Epithelial cell of proximal tubule (primary cell): ENCODE results near the gene RERE. TPM values are rescaled to one million over a fixed set of nuclear protein-coding genes. Genes with fewer than 3 reads are reported as not detected.
A peak's percentile ranks its signal among the peaks of the same experiment; 100 is the strongest.

Experiments used
- DNase-seq: peaks from one replicate; pipeline ENCODE4 v3.0.0-alpha.2; 2011; ENCODE audit warnings: low read depth
- H3K4me3 ChIP-seq: 2 replicates; pipeline ENCODE4 v1.5.1; 2011; ENCODE audit warnings: low read depth, mild to moderate bottlenecking, low read length
- total RNA-seq: library from RNA; depleted of rRNA; stranded (reverse); fragments of >200 nt; gene quantifications from 2 replicates; pipeline ENCODE4 v1.2.3, GENCODE V29; 2015
- TF ChIP-seq, protein P1 (sequence below): conservative IDR thresholded peaks from 2 replicates; pipeline ENCODE4 v1.5.1; 2012; ENCODE audit warnings: low read depth, mild to moderate bottlenecking, low read length

RERE gene
- total RNA-seq, 1 donor from 2014 or later, result 18.0 TPM

DNA sequence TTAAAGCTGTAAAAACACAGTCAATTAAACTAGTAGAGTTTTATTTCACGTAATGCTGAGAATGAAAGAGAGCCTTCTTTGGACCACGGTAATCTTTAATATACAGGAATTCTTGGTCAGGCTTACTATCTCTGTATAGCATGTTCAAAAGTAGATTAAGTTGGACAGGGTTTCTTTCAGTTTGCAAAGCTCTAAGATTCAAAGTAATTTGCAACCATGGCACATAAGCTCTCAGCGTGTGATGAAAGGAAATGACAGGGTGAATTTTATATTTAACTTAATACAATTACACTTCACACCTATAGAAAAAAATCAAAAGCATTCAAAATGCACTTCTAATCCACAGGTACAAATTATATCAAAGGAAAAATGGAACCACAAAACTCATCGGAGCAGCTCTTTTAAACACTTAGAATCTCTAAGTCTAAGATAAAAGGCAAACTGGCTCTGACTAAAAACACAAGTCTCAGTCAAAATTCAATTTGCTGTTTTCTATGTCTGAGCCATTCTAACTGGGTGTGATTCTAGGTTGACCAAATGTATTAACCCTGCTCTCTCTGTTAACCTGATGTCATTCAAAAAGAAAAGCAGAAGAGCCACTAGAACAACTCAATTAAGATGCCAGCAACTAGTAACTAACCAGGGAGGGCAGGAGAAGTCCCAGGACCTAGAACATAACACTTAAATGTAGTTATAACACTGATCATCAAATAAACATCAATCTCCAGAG is 147.7 kb downstream of the RERE start:
- no peak overlapping the region for H3K4me3 ChIP-seq
- DNase-seq, result no peak
- TF ChIP-seq, protein P1, sequence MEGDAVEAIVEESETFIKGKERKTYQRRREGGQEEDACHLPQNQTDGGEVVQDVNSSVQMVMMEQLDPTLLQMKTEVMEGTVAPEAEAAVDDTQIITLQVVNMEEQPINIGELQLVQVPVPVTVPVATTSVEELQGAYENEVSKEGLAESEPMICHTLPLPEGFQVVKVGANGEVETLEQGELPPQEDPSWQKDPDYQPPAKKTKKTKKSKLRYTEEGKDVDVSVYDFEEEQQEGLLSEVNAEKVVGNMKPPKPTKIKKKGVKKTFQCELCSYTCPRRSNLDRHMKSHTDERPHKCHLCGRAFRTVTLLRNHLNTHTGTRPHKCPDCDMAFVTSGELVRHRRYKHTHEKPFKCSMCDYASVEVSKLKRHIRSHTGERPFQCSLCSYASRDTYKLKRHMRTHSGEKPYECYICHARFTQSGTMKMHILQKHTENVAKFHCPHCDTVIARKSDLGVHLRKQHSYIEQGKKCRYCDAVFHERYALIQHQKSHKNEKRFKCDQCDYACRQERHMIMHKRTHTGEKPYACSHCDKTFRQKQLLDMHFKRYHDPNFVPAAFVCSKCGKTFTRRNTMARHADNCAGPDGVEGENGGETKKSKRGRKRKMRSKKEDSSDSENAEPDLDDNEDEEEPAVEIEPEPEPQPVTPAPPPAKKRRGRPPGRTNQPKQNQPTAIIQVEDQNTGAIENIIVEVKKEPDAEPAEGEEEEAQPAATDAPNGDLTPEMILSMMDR, result no peak

DNA sequence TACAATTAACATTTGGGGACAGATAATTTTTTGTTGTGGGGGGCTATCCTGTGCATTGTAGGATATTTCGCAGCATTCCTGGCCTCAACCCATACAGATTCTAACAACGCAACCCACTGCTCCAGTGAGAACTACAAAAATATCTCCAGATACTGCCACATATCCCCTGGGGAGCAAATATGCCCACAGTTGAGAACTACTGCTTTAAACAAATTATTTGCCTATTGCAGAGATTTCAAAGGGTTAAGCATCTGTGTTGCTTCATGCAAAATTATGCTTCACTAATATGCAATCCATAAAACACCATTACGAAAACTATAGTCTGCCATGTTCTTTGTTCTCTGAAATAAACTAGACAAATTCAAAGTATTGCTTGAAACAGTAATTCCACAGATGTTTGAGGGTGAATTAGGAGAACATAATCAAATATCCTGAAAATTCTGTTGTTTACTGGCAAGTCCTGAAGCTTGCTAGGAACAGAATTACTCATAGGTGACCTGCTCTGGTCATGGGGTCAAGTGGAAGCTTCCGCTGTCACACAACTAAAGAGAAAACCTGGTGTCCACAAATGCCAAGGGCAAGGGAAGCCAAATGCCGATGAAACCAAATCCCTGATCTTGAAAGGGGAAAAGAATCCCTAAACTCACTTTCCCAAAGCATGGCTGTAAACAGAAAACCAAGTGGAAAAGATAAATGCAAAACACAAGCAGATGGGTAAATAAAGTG is 149.4 kb downstream of the RERE start:
- H3K4me3 ChIP-seq, result no peak overlapping the region
- TF ChIP-seq, protein P1, result no peak
- DNase-seq, result no peak

DNA sequence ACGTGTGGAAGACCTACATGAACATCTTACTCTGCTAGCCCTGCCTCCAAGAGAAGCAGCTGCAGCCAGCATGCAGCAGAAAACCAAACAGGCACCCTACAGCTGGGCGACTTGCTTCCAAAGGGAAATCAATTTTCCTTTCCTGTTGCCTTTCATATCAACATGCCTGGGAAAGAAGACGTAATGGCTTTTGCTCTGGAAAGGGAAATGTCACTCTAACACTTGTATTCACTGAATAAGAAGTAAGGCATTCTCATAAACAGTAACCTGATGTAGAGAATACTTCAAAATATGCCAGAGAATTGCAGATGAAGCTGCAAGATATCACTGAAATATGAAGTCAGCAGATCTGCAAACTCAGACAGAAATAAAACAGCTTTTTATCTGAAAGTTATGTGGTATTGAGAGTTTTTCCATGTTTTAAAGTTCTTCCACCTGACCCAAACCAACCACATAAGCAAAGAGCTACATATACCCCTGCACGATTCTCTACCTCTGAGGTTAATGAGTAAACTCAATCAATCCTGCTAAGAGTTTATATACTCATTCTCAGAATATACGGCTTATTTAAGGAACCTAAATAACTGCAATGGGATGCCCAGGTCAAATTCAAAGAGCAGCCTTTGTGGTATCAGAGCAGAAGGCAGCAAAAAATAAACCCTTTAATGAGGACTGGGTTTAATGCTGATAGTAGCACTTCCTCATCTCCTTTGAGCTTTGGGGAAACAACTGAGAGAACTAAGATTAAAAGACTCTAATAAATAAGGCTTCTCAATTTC is 150.9 kb downstream of the RERE start:
- DNase-seq, result no peak
- TF ChIP-seq, protein P1, result no peak
- H3K4me3 ChIP-seq, result no peak overlapping the region

DNA sequence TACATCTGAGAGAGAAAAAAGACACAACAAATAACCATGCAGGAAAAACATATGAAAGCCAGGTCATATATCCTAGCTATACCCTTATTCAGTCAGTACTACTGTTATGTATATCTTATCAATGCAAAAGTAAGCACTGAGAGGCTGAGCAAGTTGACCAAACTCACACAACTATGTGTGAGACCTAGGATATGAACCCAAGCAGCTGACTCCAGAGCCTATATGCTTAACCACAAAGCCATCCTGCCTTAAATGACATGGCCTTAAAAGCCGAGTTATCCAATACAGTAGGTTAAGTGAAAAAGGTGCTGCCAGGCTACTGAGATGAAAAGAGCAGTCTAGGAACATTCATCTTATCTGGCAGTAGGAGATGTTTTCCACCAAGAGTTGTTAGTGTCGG is 151.6 kb downstream of the RERE start:
- TF ChIP-seq, protein P1, result no peak
- DNase-seq, result no peak
- H3K4me3 ChIP-seq, result no peak overlapping the region

DNA sequence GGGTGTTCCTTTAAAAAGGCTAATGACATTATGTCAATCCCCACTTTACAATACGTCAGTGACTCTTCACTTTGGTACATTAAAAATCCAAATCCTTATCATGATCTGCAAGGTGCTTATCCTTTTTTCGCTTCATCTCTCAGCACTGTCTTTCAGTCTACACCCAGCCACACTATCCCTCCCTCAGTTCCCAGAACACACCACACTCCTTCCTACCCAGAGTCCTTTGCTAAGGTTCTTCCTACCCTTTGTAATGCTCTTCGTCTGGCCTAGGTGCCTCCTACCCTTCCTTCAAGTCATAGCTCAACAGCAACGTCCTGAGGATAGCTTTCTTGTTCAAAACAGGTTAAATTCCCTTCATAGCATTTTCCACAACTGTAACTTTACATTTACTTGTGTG is 152.6 kb downstream of the RERE start:
- H3K4me3 ChIP-seq, result no peak overlapping the region
- no peak for DNase-seq
- TF ChIP-seq, protein P1, result no peak

DNA sequence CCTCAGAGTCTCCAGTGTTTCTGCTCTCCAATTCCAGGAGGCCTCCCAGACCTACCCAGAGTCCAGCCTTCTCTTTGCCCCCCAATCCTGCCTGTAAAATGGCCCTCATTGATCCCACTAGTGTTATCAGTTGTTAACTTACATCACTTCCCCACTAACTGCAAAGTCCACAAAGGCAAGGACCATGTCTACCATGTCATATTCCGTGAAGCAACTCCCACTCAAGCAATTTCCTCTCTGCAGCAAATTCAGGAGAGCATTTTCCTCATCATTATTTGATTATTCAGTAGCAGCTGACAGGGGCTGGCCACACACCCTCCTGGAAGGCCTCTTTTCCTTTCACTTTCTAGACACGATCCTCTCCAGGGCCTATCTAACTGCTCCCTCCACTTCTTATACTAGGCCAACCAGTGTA is 153.5 kb downstream of the RERE start:
- no peak for DNase-seq
- H3K4me3 ChIP-seq, result peak overlapping the region; percentile 30
- TF ChIP-seq, protein P1, result no peak
